Thymus (tissue), 11 donors: Measurements from ENCODE around the gene LRRFIP1. TPM values are rescaled to one million over a fixed set of nuclear protein-coding genes. Genes with fewer than 3 reads are reported as not detected.

ENCODE experiments used
- DNase-seq, 9 donors: peaks; one replicate each; pipeline ENCODE4 v3.0.0-alpha.2; 2013; ENCODE audit warnings: low spot score in 9 of 9, low read depth in 6 of 9, missing footprints in 1 of 9
- H3K27ac ChIP-seq, 2 donors: one replicate each; pipeline ENCODE4 v1.5.1; 2013; ENCODE audit warnings: control low read depth in 1 of 2, low read depth in 1 of 2, low read length in 1 of 2, mild to moderate bottlenecking in 1 of 2, moderate library complexity in 1 of 2
- H3K27me3 ChIP-seq, 2 donors: one replicate each; pipeline ENCODE4 v1.5.1; 2013; ENCODE audit warnings: low read length in 1 of 2; ENCODE audit not compliant: control insufficient read depth in 2 of 2, insufficient read depth in 1 of 2
- H3K36me3 ChIP-seq, 2 donors: one replicate each; pipeline ENCODE4 v1.5.1; 2013; ENCODE audit warnings: low read length in 1 of 2, mild to moderate bottlenecking in 1 of 2, moderate library complexity in 1 of 2; ENCODE audit not compliant: control insufficient read depth in 2 of 2, insufficient read depth in 2 of 2
- H3K4me1 ChIP-seq, 2 donors: one replicate each; pipeline ENCODE4 v1.5.1; 2013; ENCODE audit warnings: low read length in 2 of 2; ENCODE audit not compliant: control insufficient read depth in 2 of 2, insufficient read depth in 2 of 2
- H3K4me3 ChIP-seq, 2 donors: one replicate each; pipeline ENCODE4 v1.5.1; 2013; ENCODE audit warnings: low read length in 2 of 2, control low read depth in 1 of 2, mild to moderate bottlenecking in 1 of 2
- H3K9me3 ChIP-seq, 2 donors: one replicate each; pipeline ENCODE4 v1.5.1; 2013; ENCODE audit warnings: low read length in 1 of 2, mild to moderate bottlenecking in 1 of 2; ENCODE audit not compliant: control insufficient read depth in 2 of 2, insufficient read depth in 1 of 2
- WGBS: extraction: QIAGEN DNeasy Blood & Tissue Kit; methylation state at CpG from one replicate; pipeline ENCODE4 v1.1.7; 2013; 5-methylcytosine and 5-hydroxymethylcytosine counted together
- polyA plus RNA-seq: library from polyadenylated mRNA; stranded (reverse); fragments of 200-250 nt; gene quantifications from one replicate; pipeline ENCODE4 v1.2.3, GENCODE V29; 2013
- total RNA-seq: library from RNA; stranded (reverse); fragments of 120-200 nt; gene quantifications from one replicate; pipeline ENCODE4 v1.2.4, GENCODE V29; 2013
- donor health status: healthy.

Gene LRRFIP1
- total and polyA plus RNA-seq, 2 donors: 31.0 to 62.6 TPM

DNA sequence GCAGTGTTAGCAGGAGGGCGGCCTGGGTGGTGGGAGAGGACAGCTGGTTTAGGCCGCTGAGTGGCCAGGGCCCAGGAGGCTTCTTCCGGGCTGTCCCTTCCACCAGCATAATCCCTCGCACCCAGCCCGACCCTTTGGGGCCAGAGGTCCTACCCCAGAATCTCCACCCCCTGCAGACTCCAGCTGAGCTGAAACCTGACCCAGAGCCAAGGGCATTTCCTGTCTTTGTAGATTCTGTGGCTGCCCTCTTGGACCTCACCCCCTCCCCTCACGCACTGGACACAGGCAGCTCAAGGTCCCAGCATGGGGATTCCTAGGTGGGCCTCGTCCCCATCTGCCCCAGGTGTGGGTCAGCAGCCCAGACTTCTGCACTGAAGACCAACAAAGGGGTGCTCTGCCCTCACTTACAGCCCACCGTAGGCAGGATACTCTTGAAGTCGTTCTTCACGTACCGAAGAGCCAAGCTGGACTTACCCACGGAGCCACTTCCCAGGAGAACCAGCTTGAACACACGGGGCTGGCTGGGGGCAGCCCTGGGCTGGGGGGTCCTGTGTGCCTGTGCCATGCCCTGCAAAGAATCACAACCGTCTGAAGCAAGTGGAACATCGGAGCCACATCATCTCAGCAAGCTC, 41.7 kb upstream of the LRRFIP1 start:
- no peaks in the 10 kb centered on the region for H3K9me3 ChIP-seq
- no peak overlapping the region for H3K4me3 ChIP-seq
- DNase-seq: no peak
- no peaks in the 10 kb centered on the region for H3K36me3 ChIP-seq
- H3K27me3 ChIP-seq: peaks cover 0 to 2% of the 10 kb centered on the region in 2 donors
- H3K27ac ChIP-seq: no peak overlapping the region
- WGBS: 92% methylated on average over 15 of the region's 15 CpGs
- H3K4me1 ChIP-seq: peaks cover 0 to 4% of the 10 kb centered on the region in 2 donors

DNA sequence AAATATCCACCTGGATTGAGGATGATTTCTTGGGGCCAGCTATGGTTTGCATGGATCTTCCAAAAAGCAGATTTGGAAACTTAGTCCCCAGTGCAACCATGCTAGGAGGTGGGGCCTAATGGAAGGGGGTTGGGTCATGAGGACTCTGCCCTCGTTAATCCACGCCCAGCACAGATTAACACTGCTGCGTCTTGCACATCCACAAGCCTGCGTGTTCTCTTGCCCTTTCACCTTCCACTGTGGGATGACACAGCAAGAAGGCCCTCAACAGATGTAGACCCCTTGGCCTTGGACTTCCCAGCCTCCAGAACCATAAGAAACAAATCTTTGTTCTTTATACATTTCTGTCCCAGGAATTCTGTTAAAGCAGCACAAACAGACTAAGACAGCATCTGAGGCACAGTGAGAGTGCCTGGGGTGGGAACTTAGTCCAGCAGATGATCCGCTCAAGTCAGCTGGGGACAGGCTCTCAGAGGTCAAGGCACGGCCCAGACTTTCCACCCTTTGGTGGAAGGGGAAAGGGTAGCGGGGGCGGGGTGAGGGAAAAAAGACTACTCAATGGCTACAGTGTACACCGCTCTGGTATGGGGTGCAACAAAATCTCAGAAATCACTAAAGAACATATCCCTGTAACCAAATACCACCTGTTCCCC, 39.2 kb upstream of the LRRFIP1 start:
- H3K36me3 ChIP-seq: no peaks in the 10 kb centered on the region
- no peak for DNase-seq
- H3K4me3 ChIP-seq: no peak overlapping the region
- WGBS: 92% methylated on average over 9 of the region's 9 CpGs
- H3K9me3 ChIP-seq: no peaks in the 10 kb centered on the region
- peaks cover 0 to 2% of the 10 kb centered on the region in 2 donors for H3K27me3 ChIP-seq
- peaks cover 0 to 8% of the 10 kb centered on the region in 2 donors for H3K4me1 ChIP-seq
- no peak overlapping the region for H3K27ac ChIP-seq

DNA sequence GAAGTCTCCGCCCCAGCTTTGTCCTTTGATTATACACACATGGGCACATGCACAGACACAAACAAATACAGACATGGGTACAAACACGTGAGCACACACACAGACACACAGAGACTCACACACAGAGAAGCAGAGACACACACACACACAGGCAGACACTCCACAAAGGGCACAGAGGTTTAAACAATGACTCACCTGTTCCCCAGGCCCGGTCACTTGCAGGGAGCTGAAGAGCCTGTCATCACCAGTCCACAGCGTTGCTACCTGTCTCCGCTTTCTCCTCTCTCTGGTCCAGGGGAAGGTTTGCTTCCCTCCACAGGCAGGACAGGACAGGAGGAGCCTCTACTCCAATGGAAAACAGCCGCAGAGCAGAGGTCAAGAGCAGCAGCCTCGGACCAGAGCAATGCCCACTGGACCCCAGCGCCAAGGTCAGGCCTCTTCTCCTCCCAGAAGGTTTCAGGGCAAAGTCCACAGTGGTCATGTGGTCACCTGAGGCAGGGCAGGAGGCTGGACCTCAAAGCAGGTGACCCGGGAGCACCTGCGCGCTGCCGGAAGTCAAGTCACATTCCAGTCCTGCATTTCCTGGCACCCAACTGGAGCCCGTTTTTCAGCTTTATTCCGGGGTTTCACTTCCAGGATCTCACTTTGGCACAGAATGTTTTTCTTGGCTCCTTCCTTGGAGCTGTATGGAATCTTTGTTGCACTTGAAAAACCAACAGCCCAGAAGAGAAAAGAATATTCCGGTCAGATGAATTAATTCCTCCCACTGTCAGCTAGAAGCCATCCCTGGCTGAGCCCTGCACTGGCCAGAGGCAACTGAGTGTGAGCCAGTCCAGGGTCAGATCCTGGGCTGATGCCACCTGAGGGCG, 36.9 kb upstream of the LRRFIP1 start, which contains the start of gene RAB17:
RAB17 (minus strand) TSS at position 463 of the 869 bp plus-strand sequence. CDS start 4,580 bp downstream, outside the sequence.
- DNase-seq: no peak
- no peaks in the 10 kb centered on the region for H3K9me3 ChIP-seq
- H3K27ac ChIP-seq: no peak within 1 kb of the TSS
- no peak within 1 kb of the TSS for H3K4me3 ChIP-seq
- H3K4me1 ChIP-seq: peaks cover 0 to 8% of the 10 kb centered on the region in 2 donors
- 91% methylated on average over 16 of the region's 16 CpGs for WGBS
- no peaks in the 10 kb centered on the region for H3K36me3 ChIP-seq
- peaks cover 0 to 2% of the 10 kb centered on the region in 2 donors for H3K27me3 ChIP-seq

DNA sequence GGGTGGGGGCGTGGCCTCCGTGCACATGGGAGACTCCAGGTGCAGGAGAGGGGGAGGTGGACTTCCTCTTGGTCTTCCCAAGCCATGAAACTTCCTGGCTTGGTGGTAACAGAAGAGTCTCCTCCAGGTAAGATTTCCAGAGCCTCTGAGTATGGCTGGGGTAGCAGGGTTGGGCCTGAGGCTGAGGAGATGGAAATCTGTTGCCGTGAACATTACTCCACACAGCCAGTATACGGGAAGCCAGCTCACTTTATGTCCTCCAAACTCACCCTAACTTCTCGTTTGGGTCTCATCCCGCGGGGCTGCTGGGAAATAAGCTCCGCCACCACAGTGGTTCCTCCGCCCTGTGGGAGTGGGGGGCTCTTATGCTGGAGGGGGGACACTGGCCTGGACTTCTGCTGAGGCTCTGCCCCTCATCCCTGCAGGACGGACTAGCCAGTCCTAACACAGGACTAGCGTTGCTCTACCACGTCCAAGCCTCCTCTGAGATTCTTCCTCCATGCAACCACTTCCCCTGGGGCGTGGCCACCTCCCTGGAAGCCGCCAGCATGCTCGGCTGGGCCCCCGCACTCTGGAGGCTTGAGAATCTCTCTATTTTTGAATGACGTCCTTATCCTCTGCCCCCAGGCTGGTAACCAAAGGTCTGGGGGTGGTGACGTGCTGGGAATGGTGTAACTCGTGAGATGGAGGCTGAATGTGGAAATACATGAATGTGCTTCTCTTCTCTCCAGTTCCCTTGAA, 36.1 kb upstream of the LRRFIP1 start:
- Histone ChIP-seq H3K4me1 (peaks cover 0 to 8% of the 10 kb centered on the region in 2 donors), H3K27ac (no peak overlapping the region), H3K9me3 (no peaks in the 10 kb centered on the region), H3K4me3 (no peak overlapping the region), H3K36me3 (no peaks in the 10 kb centered on the region), H3K27me3 (peaks cover 0 to 2% of the 10 kb centered on the region in 2 donors)
- DNase-seq: no peak
- 44% methylated on average over 19 of the region's 19 CpGs for WGBS

DNA sequence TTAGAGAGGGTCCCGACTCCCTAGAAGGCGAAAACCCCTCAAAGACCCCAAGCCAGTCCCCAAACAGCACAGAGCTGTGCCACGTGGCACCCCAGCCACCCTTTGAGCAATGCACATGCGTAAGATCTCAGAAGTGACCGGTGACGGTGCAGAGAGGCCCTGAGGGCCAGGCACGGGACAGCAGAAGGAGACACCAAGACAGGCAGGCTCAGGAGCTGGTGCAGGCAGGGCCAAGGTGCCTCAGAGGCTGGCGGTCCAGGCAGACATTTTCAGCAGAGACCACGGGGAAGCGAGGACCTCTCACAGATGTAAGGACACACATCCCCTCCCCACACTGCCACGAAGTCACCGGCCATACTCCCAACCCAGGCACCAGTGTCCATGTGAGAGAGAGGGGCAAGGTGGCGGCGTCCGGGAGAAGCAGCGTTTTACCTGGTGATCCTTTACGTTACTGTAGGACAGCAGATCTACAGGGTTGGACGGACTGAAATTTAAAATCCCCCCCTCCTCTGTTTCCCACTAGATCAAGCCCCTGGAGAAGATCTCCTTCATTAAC, 34.9 kb upstream of the LRRFIP1 start:
- 97% methylated on average over 18 of the region's 18 CpGs for WGBS
- Histone ChIP-seq H3K4me3 (no peak overlapping the region), H3K27ac (no peak overlapping the region), H3K9me3 (no peaks in the 10 kb centered on the region), H3K4me1 (peaks cover 0 to 8% of the 10 kb centered on the region in 2 donors), H3K36me3 (no peaks in the 10 kb centered on the region), H3K27me3 (peaks cover 0 to 2% of the 10 kb centered on the region in 2 donors)
- no peak for DNase-seq

DNA sequence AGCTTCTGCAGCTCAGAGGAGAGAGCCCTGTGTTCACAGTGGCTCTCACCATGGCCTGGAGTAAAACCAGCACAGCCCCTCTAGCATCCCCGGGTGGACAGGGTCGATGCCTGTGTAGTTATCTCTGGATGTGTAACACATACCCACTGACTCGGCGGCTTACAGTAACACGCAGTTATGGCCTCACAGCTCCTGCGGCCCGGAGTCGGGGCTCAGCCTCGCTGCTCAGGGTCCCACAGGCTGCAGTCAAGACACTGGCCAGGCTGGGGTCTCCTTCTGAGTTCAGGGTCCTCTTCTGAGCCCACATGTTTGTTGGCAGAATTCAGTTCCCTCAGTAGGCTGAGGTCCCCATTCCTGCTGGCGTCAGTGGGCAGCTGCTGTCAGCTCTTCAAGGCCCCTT, 34.4 kb upstream of the LRRFIP1 start:
- no peaks in the 10 kb centered on the region for H3K36me3 ChIP-seq
- H3K4me1 ChIP-seq: peaks cover 0 to 8% of the 10 kb centered on the region in 2 donors
- no peak for DNase-seq
- no peak overlapping the region for H3K4me3 ChIP-seq
- H3K27ac ChIP-seq: no peak overlapping the region
- 97% methylated on average over 10 of the region's 10 CpGs for WGBS
- no peaks in the 10 kb centered on the region for H3K9me3 ChIP-seq
- H3K27me3 ChIP-seq: peaks cover 0 to 2% of the 10 kb centered on the region in 2 donors

DNA sequence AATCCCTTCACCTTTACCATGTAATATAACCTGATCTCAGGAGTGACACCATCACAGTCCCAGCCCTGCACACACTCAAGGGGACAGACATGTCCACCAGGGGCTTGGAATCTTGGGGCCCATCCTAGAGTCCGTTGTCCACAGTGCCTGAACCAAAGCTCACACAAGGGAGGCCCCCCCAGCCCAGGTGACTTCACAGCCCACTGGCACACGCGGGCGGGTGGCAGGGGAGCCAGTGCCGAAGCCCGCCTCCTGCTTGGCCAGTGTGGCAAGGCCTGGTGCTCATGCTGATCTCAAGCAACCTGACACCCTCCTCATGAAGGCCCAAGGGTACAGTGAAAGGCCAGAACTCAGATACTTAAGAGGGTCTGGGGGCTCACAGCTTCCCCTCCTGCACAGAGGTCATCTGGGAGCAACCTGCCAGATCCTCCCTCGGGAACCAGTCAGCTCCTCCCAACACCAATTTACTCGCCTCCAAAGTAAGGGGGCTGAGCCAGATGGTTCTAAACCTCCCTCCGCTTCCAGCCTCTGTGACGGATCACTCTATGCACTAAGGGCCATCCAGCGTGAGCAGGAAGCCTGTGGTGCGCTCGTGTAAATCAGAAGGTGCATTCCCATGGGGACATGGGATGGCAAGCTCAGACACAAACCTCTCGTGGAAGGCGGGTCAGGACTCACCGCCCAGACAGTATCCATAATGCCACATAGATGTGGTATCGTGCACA, 33.6 kb upstream of the LRRFIP1 start:
- no peaks in the 10 kb centered on the region for H3K36me3 ChIP-seq
- WGBS: 95% methylated on average over 17 of the region's 17 CpGs
- no peak overlapping the region for H3K27ac ChIP-seq
- H3K27me3 ChIP-seq: peaks cover 0 to 2% of the 10 kb centered on the region in 2 donors
- no peak for DNase-seq
- H3K4me1 ChIP-seq: peaks cover 0 to 8% of the 10 kb centered on the region in 2 donors
- H3K4me3 ChIP-seq: no peak overlapping the region
- no peaks in the 10 kb centered on the region for H3K9me3 ChIP-seq

DNA sequence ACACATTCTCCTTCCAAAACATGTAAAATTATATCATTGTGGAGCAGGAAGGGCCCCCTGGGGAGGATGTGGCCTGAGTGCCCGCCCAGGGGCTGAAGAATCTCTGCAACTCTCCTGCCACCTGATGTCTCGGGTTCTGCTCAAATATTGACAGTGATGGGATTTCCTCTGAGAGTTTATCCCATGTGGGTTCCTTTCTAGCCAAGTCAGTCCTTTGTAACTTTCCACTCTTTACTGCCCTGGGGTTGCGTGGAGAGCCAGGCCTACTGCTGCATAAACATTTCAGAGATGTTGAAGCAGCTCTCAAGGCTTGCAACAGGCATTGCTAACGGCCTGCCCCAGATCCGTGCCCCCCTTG, 32.9 kb upstream of the LRRFIP1 start:
- DNase-seq: no peak
- WGBS: 84% methylated on average over 5 of the region's 5 CpGs
- peaks cover 0 to 8% of the 10 kb centered on the region in 2 donors for H3K4me1 ChIP-seq

More for the DNA sequence above, 32.9 kb upstream of the LRRFIP1 start:
- Histone ChIP-seq H3K4me3 (no peak overlapping the region), H3K36me3 (no peaks in the 10 kb centered on the region), H3K9me3 (no peaks in the 10 kb centered on the region), H3K27me3 (peaks cover 0 to 2% of the 10 kb centered on the region in 2 donors), H3K27ac (no peak overlapping the region)
